NCI-H2107 (cell line): ENCODE results near the gene NPPC.
"Not testable (repeated sequence)": the region's sequence is repeated elsewhere in the genome, so short reads cannot be mapped to it uniquely, and the experiment has no call there.

Experiments
- DNase-seq: peaks from one replicate; lab custom pipeline; 2025; lab: John Stamatoyannopoulos, UW

Gene NPPC

GRCh38 chr2:231926180-231926741 is at the start of gene NPPC:
Gene NPPC, minus strand, starts transcription at chr2:231926396. Its CDS starts 147 bp downstream, at chr2:231926249.
- peak; percentile 30 for DNase-seq

- no peak for DNase-seq
Measured at GRCh38 chr2:231975001-231975400, 48.8 kb upstream of the NPPC start.

GRCh38 chr2:231970461-231970860 is 44.3 kb upstream of the NPPC start:
- DNase-seq: no peak

GRCh38 chr2:231968820-231969219 is 42.6 kb upstream of the NPPC start:
- DNase-seq: no peak

- no peak for DNase-seq
Measured at GRCh38 chr2:231966886-231967285, 40.7 kb upstream of the NPPC start.

GRCh38 chr2:231965102-231965501 is 38.9 kb upstream of the NPPC start:
- DNase-seq: peak; percentile 5

GRCh38 chr2:231961349-231962166 is 35.4 kb upstream of the NPPC start, which contains the start of gene DIS3L2:
Gene DIS3L2, plus strand, starts transcription at chr2:231961713. Its CDS starts 53,215 bp downstream, at chr2:232014928.
- DNase-seq: peak; percentile 55

- DNase-seq: no peak
Measured at GRCh38 chr2:231960810-231961348, 34.7 kb upstream of the NPPC start.

- no peak for DNase-seq
Measured at GRCh38 chr2:231957913-231958763, 31.9 kb upstream of the NPPC start.

GRCh38 chr2:231955758-231956472 is 29.7 kb upstream of the NPPC start:
- DNase-seq: no peak

GRCh38 chr2:231951452-231952035 is 25.3 kb upstream of the NPPC start:
- no peak for DNase-seq

GRCh38 chr2:231947694-231948093 is 21.5 kb upstream of the NPPC start:
- DNase-seq: no peak

- DNase-seq: not testable (repeated sequence)
Measured at GRCh38 chr2:231947112-231947511, 20.9 kb upstream of the NPPC start.

GRCh38 chr2:231946241-231946814 is 20.1 kb upstream of the NPPC start:
- DNase-seq: no peak

- DNase-seq: no peak
Measured at GRCh38 chr2:231942180-231942579, 16.0 kb upstream of the NPPC start.

GRCh38 chr2:231941673-231942072 is 15.5 kb upstream of the NPPC start:
- DNase-seq: no peak

GRCh38 chr2:231940795-231941194 is 14.6 kb upstream of the NPPC start:
- no peak for DNase-seq

GRCh38 chr2:231939022-231939421 is 12.8 kb upstream of the NPPC start:
- DNase-seq: no peak

GRCh38 chr2:231937057-231937456 is 10.9 kb upstream of the NPPC start:
- DNase-seq: no peak

GRCh38 chr2:231936491-231936890 is 10.3 kb upstream of the NPPC start:
- no peak for DNase-seq

GRCh38 chr2:231935815-231936214 is 9.6 kb upstream of the NPPC start:
- DNase-seq: no peak
